GM12873 (cell line): ENCODE data around the gene ATP6V0D1.
A peak's percentile ranks its signal among the peaks of the same experiment; 100 is the strongest.

Source experiments
- TF ChIP-seq, protein P1 (sequence below): IDR thresholded peaks from 2 replicates; pipeline ENCODE4 v1.5.1; 2012; ENCODE audit warnings: low read depth, mild to moderate bottlenecking, moderate library complexity, low read length, control low read depth; ENCODE audit not compliant: insufficient read depth; ENCODE audit errors: missing control alignments

ATP6V0D1 gene

DNA sequence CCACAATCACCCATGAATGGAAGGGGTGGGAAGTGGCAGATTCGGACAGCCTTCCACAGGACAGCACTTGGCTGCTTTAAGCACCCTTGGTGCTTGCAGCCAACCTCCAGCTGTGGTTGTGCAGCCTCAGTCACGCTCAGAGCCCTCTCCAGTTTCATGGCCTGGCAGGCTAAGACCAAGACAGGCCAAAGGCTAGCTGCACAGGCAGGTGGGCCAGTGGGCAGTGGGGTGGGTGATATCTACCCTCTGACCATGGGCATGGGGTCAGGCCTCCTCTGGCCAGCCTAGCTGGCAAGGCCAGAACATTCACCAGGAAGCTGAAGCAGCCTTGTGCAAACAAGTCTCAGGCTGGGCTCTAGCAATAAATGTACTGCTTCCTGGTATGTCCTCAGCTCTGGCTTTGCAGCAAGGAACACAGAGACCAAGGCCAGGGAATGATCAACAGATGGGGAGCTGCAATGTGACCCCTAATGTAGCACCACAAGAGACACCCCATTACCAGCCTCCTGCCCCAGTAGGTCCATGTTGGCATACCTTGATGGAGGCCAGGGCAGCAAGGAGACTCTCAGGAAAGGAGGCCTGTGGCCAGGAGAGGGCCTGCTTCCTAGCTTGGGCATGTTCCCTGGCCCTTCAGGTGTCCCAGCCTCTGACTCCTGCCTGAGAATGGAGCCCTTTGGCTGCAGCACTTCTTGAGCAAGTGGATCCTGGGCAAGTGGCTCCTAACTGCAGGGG is 29.1 kb downstream of the ATP6V0D1 start:
- TF ChIP-seq, protein P1, sequence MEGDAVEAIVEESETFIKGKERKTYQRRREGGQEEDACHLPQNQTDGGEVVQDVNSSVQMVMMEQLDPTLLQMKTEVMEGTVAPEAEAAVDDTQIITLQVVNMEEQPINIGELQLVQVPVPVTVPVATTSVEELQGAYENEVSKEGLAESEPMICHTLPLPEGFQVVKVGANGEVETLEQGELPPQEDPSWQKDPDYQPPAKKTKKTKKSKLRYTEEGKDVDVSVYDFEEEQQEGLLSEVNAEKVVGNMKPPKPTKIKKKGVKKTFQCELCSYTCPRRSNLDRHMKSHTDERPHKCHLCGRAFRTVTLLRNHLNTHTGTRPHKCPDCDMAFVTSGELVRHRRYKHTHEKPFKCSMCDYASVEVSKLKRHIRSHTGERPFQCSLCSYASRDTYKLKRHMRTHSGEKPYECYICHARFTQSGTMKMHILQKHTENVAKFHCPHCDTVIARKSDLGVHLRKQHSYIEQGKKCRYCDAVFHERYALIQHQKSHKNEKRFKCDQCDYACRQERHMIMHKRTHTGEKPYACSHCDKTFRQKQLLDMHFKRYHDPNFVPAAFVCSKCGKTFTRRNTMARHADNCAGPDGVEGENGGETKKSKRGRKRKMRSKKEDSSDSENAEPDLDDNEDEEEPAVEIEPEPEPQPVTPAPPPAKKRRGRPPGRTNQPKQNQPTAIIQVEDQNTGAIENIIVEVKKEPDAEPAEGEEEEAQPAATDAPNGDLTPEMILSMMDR, result no peak

DNA sequence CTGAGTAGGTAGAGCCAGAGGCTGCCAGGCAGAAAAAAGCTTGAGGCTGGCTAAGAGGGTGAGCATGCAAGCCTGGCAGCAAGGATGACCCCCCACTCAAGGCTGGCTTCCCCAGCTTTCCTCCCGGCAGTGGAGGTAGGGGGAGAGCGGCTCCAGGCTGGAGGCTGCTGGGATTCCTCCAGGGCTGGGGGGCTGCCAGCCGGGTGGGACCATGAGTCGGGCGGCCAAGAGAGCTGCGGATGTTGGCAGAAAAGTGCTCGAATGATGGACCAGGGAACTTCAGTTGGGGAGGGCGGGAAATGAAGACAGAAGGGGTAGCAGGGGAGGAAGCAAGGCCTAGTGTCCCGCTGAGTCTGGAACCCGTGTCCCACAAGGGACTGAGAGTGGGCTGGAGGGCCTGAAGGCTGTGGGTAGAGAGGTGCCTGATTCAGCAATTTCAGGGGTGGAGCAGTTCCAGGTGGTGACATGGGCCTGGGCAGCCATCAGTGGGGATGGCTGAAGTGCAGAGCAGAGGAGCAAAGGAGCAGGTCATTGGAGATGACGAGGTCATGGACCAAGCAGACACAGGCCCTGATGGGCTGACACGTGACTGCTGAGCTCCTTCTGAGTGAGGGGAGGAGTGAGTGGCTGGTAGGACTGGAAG is 29.8 kb downstream of the ATP6V0D1 start:
- TF ChIP-seq, protein P1, result no peak

DNA sequence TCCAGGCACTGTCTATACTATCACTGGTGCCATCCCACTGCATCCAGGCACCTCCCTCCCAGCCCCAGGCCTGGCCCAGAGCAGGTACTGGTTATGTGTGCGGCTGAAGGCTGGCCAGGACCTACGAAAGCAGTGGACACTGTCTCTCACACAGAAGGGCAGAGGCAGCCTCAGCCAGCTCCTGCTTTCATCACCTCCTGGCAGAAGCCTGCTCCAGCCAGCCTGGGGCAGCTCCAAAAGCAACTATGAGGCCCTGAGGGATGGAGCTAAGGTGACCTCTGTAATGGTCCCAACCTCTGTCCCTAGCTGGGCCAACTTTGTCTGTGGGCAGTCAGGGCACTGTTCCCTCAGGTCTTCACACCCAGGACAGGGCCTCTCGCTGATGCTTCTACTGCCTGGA is 31.2 kb downstream of the ATP6V0D1 start:
- TF ChIP-seq, protein P1, result no peak

DNA sequence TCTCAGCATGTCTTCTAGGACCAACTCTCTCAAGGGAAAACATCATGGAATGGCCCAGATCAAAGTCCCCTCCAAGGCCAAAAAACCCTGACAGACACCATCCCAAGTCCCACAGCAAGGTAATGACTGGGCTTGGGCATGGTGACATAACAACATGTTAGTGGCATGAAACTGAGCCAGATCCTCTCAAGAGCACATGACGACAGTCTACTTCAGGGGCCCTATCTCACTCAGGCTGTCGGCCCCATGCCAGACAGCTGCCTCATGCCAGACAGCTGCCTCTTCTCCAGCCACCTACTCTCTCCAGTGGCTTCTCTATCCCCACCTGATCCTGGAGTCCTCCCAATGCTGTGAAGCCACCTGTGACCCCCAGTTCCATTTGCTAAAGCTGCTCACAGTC is 31.6 kb downstream of the ATP6V0D1 start:
- TF ChIP-seq, protein P1, result no peak

DNA sequence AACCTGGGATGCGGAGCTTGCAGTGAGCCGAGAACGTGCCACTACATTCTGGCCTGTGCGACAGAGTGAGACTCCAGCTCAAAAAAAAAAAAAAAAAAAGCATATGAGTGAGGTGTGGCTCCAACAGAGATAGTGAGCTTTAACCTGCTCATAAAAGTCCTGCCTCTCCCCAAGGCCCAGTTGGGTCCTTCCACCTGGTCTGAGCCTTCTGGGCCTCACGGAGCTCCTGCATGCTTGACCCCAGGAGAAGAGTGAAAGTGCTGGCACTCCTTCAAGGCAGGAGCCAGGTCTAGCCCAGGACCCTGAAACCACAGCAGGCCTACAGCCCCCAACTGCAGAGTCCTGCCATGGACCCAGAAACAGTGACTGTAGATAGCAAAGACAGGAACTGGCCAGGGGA is 32.4 kb downstream of the ATP6V0D1 start:
- TF ChIP-seq, protein P1, result no peak

DNA sequence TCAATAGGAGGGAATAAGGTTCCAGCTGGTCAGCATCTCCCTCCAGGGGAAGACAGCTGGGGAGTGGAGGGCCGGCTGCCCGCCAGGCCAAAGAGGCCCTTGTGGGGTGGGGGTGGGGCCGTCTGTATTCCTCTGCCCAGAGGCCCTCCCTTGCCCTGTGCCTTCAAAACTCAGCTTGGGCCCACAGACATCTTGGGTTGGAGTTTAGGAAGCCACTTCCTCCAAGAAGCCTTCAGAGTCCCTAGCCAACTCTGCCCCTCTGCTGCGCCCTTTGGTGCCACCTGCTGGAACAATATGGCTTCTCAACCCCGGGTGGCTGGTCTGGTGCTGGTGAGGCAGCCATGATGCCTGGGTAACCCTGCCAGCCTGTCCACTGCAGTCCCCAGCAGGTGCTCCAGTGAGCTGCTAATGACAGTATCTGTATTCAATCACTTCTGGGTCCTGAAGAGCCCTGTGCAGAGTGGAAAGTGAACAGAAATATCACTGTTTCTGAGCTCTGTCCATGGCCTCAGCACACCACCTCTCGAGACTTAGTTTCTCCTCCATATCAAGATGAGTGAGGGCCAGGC is 33.4 kb downstream of the ATP6V0D1 start:
- TF ChIP-seq, protein P1, result peak; percentile 78

DNA sequence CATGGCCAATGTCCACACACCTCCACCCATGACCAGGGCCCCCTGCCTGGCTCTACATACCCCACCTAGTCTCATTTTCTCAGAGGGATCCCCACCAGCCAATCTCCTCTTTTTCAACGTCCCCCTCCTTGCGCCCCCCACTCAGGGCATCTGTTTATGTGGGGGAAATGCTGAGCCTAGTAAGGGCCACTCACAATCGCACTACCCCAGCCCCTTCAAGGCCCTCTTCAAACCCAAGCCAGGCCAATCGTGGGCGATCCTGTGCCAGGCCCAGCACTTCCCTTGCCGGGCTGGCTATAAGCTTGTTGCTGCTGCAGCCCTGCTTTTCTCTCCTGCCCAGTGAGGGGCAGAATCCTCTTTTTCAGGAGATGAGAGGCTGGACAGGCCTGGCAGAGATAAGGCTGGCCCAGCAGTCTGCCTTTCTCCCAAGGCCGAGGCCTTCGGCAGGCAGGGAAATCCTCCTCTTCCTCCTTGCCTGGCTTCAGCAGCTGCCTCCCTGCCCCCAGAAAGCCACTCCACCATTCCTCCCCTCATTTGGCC is 33.9 kb downstream of the ATP6V0D1 start:
- TF ChIP-seq, protein P1, result no peak
